Measurements from ENCODE around the gene CCDC178.
A peak's percentile ranks its signal among the peaks of the same experiment; 100 is the strongest.

The CCDC178 gene

DNA sequence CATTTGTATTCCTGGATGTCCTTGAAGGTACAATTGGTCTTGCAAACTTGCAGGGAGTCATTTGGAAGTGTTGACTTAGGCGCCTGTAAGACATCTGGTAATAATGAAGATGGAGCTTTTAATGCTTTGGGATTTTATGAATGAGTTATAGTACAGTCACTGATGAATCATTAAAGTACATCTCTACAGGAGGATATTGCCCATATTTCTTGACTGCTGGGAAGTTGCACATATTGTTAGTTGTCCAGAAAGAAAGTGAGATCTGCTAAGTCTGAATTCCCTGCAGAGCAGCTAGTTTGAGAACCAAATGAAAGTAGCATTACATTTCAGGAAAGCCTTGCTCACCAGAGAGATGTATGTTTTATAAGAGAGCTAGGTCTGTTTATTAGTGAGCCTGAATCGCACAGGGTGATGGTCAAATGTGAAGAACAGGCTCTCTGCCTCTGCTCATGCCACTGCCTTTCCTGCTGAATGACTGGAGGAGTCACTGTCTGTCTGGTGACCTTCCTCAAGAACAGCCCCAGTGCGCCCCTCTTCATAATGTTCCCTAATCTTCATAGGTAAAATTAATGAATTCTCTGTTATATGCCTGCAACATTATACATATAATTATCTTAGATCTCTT lies 528.7 kb downstream of the CCDC178 start:
- Histone ChIP-seq H3K4me1 (ENCODE audit: insufficient read depth, poor library complexity, severe bottlenecking) (peaks cover 28% of the 10 kb centered on the region), H3K9me3 (ENCODE audit: severe bottlenecking) (no peaks in the 10 kb centered on the region), H3K36me3 (ENCODE audit: low read depth) (no peaks in the 10 kb centered on the region), H3K4me3 (ENCODE audit: severe bottlenecking) (no peak overlapping the region), H3K27ac (ENCODE audit: poor library complexity, severe bottlenecking) (peak overlapping the region; percentile 39), H3K27me3 (ENCODE audit: insufficient read depth, poor library complexity, severe bottlenecking) (peaks cover 4% of the 10 kb centered on the region)
- DNase-seq (ENCODE audit: low spot score) (no peak), ATAC-seq (ENCODE audit: low read depth) (peak; percentile 96)
- TF ChIP-seq, protein P1, sequence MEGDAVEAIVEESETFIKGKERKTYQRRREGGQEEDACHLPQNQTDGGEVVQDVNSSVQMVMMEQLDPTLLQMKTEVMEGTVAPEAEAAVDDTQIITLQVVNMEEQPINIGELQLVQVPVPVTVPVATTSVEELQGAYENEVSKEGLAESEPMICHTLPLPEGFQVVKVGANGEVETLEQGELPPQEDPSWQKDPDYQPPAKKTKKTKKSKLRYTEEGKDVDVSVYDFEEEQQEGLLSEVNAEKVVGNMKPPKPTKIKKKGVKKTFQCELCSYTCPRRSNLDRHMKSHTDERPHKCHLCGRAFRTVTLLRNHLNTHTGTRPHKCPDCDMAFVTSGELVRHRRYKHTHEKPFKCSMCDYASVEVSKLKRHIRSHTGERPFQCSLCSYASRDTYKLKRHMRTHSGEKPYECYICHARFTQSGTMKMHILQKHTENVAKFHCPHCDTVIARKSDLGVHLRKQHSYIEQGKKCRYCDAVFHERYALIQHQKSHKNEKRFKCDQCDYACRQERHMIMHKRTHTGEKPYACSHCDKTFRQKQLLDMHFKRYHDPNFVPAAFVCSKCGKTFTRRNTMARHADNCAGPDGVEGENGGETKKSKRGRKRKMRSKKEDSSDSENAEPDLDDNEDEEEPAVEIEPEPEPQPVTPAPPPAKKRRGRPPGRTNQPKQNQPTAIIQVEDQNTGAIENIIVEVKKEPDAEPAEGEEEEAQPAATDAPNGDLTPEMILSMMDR (IDR thresholded peaks at IDR 0.05; ENCODE audit: poor library complexity, severe bottlenecking) = no peak

DNA sequence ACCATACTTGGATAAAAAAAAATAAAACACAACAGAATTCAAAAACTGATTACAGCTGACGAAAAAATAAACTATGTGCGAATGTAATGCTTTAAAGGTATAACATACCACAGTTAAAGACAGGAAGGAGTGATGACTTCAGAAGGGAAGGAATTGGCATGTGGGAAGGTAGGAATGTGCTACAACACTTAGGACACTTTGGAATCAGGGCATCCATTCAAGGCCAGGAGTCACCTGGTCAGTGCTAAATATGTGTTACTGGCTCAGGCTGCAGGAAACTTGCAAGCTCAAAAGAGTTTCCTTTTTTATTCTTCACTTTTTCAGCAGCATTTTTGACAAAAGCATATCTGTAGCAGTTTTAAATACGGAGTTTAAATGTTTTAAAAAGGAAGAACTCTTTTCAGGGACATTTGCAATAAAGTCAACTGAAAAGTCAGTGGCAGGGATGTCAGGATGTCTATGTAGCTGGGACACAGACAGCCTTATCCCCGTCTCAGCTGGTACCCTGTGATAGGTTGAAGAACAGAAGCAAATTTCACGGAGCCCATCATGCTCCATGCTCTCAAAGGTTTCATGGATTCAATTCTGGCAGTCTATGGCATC lies 529.7 kb downstream of the CCDC178 start:
- Histone ChIP-seq H3K36me3 (ENCODE audit: low read depth) (no peaks in the 10 kb centered on the region), H3K4me3 (ENCODE audit: severe bottlenecking) (no peak overlapping the region), H3K27ac (ENCODE audit: poor library complexity, severe bottlenecking) (peak overlapping the region; percentile 39), H3K9me3 (ENCODE audit: severe bottlenecking) (no peaks in the 10 kb centered on the region), H3K27me3 (ENCODE audit: insufficient read depth, poor library complexity, severe bottlenecking) (no peaks in the 10 kb centered on the region), H3K4me1 (ENCODE audit: insufficient read depth, poor library complexity, severe bottlenecking) (peaks cover 29% of the 10 kb centered on the region)
- DNase-seq (ENCODE audit: low spot score) (no peak), ATAC-seq (ENCODE audit: low read depth) (peak; percentile 39; the same call in 1 of the 3 replicates)
- TF ChIP-seq, protein P1 (IDR thresholded peaks at IDR 0.05; ENCODE audit: poor library complexity, severe bottlenecking) = no peak

DNA sequence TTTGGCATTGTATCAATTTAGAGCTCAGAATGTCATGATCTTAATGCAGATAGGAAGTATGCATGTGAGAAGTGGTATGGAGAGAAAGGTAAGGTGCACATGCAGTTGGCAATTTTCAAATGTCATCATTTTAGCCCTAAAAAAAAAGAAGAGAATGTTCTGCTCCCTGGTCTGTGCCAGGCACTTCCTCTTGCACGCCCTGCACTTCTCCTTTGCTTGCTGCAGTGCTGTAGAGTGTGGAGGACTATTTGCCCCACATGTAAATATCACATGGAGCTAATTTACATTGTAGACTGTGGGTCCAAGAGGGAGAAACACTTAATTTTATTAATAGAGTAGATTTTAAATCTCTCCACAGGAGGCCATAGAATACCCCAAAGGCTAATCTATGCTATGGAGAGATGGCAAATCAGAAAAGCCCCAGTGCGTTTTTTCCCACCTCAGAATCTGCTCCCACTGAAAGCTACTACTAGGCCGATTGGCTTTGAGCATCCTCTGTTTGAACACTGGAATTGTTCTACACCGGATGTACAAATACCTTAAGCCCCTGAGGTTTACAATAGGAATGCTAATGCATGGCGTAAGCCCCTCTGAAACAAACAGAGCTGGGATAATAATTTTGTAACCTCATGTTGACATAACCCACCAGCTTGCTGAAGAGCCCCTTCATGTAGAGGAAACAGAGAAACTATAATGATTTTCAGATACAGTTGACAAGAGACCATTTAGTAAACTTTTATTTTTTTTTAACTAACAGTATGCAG lies 530.5 kb downstream of the CCDC178 start:
- Histone ChIP-seq H3K4me1 (ENCODE audit: insufficient read depth, poor library complexity, severe bottlenecking) (peaks cover 29% of the 10 kb centered on the region), H3K9me3 (ENCODE audit: severe bottlenecking) (no peaks in the 10 kb centered on the region), H3K27me3 (ENCODE audit: insufficient read depth, poor library complexity, severe bottlenecking) (no peaks in the 10 kb centered on the region), H3K27ac (ENCODE audit: poor library complexity, severe bottlenecking) (no peak overlapping the region), H3K36me3 (ENCODE audit: low read depth) (no peaks in the 10 kb centered on the region), H3K4me3 (ENCODE audit: severe bottlenecking) (no peak overlapping the region)
- TF ChIP-seq, protein P1 (IDR thresholded peaks at IDR 0.05; ENCODE audit: poor library complexity, severe bottlenecking) = no peak
- ATAC-seq (ENCODE audit: low read depth) (no peak), DNase-seq (ENCODE audit: low spot score) (no peak)

DNA sequence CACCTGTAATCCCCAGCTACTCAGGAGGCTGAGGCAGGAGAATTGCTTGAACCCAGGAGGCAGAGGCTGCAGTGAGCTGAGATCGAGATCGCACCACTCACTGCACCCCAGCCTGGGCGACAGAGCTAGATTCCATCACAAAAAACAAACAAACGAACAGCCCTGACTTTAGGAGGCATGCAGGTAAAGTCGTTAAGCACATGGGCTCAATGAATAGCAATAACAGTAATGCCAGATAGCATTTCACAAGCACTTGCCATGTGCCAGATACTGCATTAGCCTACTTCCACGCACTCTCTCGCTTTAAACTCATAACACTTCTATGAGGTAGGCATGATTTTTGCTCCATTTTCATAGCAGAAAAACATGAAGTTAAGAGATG lies 532.1 kb downstream of the CCDC178 start:
- H3K27me3 ChIP-seq (ENCODE audit: insufficient read depth, poor library complexity, severe bottlenecking) = no peaks in the 10 kb centered on the region
- H3K4me1 ChIP-seq (ENCODE audit: insufficient read depth, poor library complexity, severe bottlenecking) = peaks cover 29% of the 10 kb centered on the region
- no peak overlapping the region for H3K4me3 ChIP-seq (ENCODE audit: severe bottlenecking)
- H3K9me3 ChIP-seq (ENCODE audit: severe bottlenecking) = no peaks in the 10 kb centered on the region
- TF ChIP-seq, protein P1 (IDR thresholded peaks at IDR 0.05; ENCODE audit: poor library complexity, severe bottlenecking) = no peak
- no peak for DNase-seq (ENCODE audit: low spot score)
- no peak for ATAC-seq (ENCODE audit: low read depth)
- H3K27ac ChIP-seq (ENCODE audit: poor library complexity, severe bottlenecking) = no peak overlapping the region
- no peaks in the 10 kb centered on the region for H3K36me3 ChIP-seq (ENCODE audit: low read depth)
